GM10266 (cell line): ENCODE data around the gene RAPGEF3.
A peak's percentile ranks its signal among the peaks of the same experiment; 100 is the strongest.

Experiments
- DNase-seq: peaks from one replicate; pipeline ENCODE4 v3.0.0; 2012; ENCODE audit errors: extremely low spot score
- CTCF ChIP-seq: IDR thresholded peaks from 2 replicates; pipeline ENCODE4 v1.5.1; 2012; ENCODE audit warnings: mild to moderate bottlenecking, low read depth; ENCODE audit not compliant: control insufficient read depth, insufficient read depth; ENCODE audit errors: missing control alignments

Gene RAPGEF3

GRCh38 chr12:47700263-47700662 lies 58.4 kb downstream of the RAPGEF3 start:
- TF ChIP-seq CTCF = no peak

GRCh38 chr12:47698631-47699030 lies 60.0 kb downstream of the RAPGEF3 start:
- no peak for DNase-seq
- TF ChIP-seq CTCF = no peak

More at GRCh38 chr12:47700263-47700662, 58.4 kb downstream of the RAPGEF3 start:
- DNase-seq = no peak

- no peak for TF ChIP-seq CTCF
- no peak for DNase-seq
These were observed 60.6 kb downstream of the RAPGEF3 start for GRCh38 chr12:47698055-47698454.

- no peak for DNase-seq
- no peak for TF ChIP-seq CTCF
These were observed 69.5 kb downstream of the RAPGEF3 start for GRCh38 chr12:47689215-47689614.

GRCh38 chr12:47687636-47688035 lies 71.0 kb downstream of the RAPGEF3 start:
- no peak for DNase-seq
- TF ChIP-seq CTCF = no peak

- TF ChIP-seq CTCF = peak; percentile 54
- peak; percentile 27 for DNase-seq
These were observed 71.9 kb downstream of the RAPGEF3 start for GRCh38 chr12:47686645-47687240.
